ENCODE measurements around the gene MYT1. TPM values are rescaled to one million over a fixed set of nuclear protein-coding genes. Genes with fewer than 3 reads are reported as not detected.

The MYT1 gene
- total RNA-seq, 2 donors from 2014 or later: 0.27 to 0.74 TPM

GRCh38 chr20:64169091-64169560 lies 4.9 kb downstream of the MYT1 start:
- H3K36me3 ChIP-seq: no peaks in the 10 kb centered on the region
- DNase-seq (ENCODE audit: low spot score): no peak
- H3K9me3 ChIP-seq: no peaks in the 10 kb centered on the region
- no peak overlapping the region for H3K4me3 ChIP-seq
- H3K27ac ChIP-seq: no peak overlapping the region
- no peaks in the 10 kb centered on the region for H3K27me3 ChIP-seq (replicated peaks; ENCODE audit: insufficient read depth)
- intact Hi-C loops (cut with DNase I): no loop called here
- H3K4me1 ChIP-seq (replicated peaks): no peaks in the 10 kb centered on the region
- WGBS: 93% methylated on average over 10 of the region's 10 CpGs
- TF ChIP-seq CTCF (IDR thresholded peaks at IDR 0.05) (no peak), POLR2AphosphoS5 (IDR thresholded peaks at IDR 0.05) (no peak), POLR2A (IDR thresholded peaks at IDR 0.05) (no peak)

GRCh38 chr20:64171211-64171610 lies 7.0 kb downstream of the MYT1 start:
- DNase-seq (ENCODE audit: low spot score): no peak
- H3K4me3 ChIP-seq: no peak overlapping the region
- H3K27me3 ChIP-seq (replicated peaks; ENCODE audit: insufficient read depth): no peaks in the 10 kb centered on the region
- TF ChIP-seq POLR2AphosphoS5 (IDR thresholded peaks at IDR 0.05): no peak
- no peak for TF ChIP-seq POLR2A (IDR thresholded peaks at IDR 0.05)
- no peak for TF ChIP-seq CTCF (IDR thresholded peaks at IDR 0.05)
- no peaks in the 10 kb centered on the region for H3K4me1 ChIP-seq (replicated peaks)
- no peaks in the 10 kb centered on the region for H3K36me3 ChIP-seq
- WGBS: 84% methylated on average over 8 of the region's 8 CpGs
- no peak overlapping the region for H3K27ac ChIP-seq
- no peaks in the 10 kb centered on the region for H3K9me3 ChIP-seq
- intact Hi-C loops (cut with DNase I): no loop called here

GRCh38 chr20:64173116-64173515 lies 8.9 kb downstream of the MYT1 start:
- TF ChIP-seq CTCF (IDR thresholded peaks at IDR 0.05): no peak
- TF ChIP-seq POLR2A (IDR thresholded peaks at IDR 0.05): no peak
- TF ChIP-seq POLR2AphosphoS5 (IDR thresholded peaks at IDR 0.05): no peak
- no peaks in the 10 kb centered on the region for H3K36me3 ChIP-seq
- H3K27ac ChIP-seq: no peak overlapping the region
- DNase-seq (ENCODE audit: low spot score): no peak
- WGBS: 85% methylated on average over 4 of the region's 4 CpGs
- H3K9me3 ChIP-seq: no peaks in the 10 kb centered on the region
- H3K4me1 ChIP-seq (replicated peaks): no peaks in the 10 kb centered on the region
- intact Hi-C loops (cut with DNase I): no loop called here
- H3K27me3 ChIP-seq (replicated peaks; ENCODE audit: insufficient read depth): no peaks in the 10 kb centered on the region
- no peak overlapping the region for H3K4me3 ChIP-seq

GRCh38 chr20:64176551-64176950 lies 12.3 kb downstream of the MYT1 start:
- DNase-seq (ENCODE audit: low spot score): no peak
- Histone ChIP-seq H3K4me3 (no peak overlapping the region), H3K4me1 (replicated peaks) (no peaks in the 10 kb centered on the region), H3K9me3 (no peaks in the 10 kb centered on the region), H3K36me3 (no peaks in the 10 kb centered on the region), H3K27me3 (replicated peaks; ENCODE audit: insufficient read depth) (no peaks in the 10 kb centered on the region), H3K27ac (no peak overlapping the region)
- no peak for TF ChIP-seq POLR2AphosphoS5 (IDR thresholded peaks at IDR 0.05)
- no peak for TF ChIP-seq POLR2A (IDR thresholded peaks at IDR 0.05)
- TF ChIP-seq CTCF (IDR thresholded peaks at IDR 0.05): no peak
- intact Hi-C loops (cut with DNase I): no loop called here
- WGBS: 41% methylated on average over 8 of the region's 11 CpGs

GRCh38 chr20:64176971-64177370 lies 12.7 kb downstream of the MYT1 start:
- 46% methylated on average over 2 of the region's 2 CpGs for WGBS
- H3K27me3 ChIP-seq (replicated peaks; ENCODE audit: insufficient read depth): no peaks in the 10 kb centered on the region
- no peak for DNase-seq (ENCODE audit: low spot score)
- no peaks in the 10 kb centered on the region for H3K36me3 ChIP-seq
- no peak overlapping the region for H3K27ac ChIP-seq
- intact Hi-C loops (cut with DNase I): no loop called here
- no peak overlapping the region for H3K4me3 ChIP-seq
- no peaks in the 10 kb centered on the region for H3K4me1 ChIP-seq (replicated peaks)
- H3K9me3 ChIP-seq: no peaks in the 10 kb centered on the region
- no peak for TF ChIP-seq CTCF (IDR thresholded peaks at IDR 0.05)
- TF ChIP-seq POLR2AphosphoS5 (IDR thresholded peaks at IDR 0.05): no peak
- no peak for TF ChIP-seq POLR2A (IDR thresholded peaks at IDR 0.05)
